Keratinocyte (primary cell): ENCODE data around the gene DUSP7.

Source experiments
- CTCF ChIP-seq, 3 experiments: IDR thresholded peaks in 1 of 3; conservative IDR thresholded peaks in 1 of 3; optimal IDR thresholded peaks in 1 of 3; 2 replicates in 2 of 3; 3 replicates in 1 of 3; pipeline versions ENCODE3 to v1.5.1; 2011; ENCODE audit warnings: low read length in 3 of 3, mild to moderate bottlenecking in 3 of 3, moderate library complexity in 2 of 3, control low read depth in 1 of 3, inconsistent platforms in 1 of 3; ENCODE audit not compliant: insufficient read depth in 2 of 3; ENCODE audit errors: extremely low read depth in 1 of 3
- EZH2 ChIP-seq: IDR thresholded peaks from one replicate; pipeline ENCODE4 v1.6.1; 2012; ENCODE audit warnings: inconsistent platforms, mild to moderate bottlenecking, low read length, moderate library complexity

GRCh38 chr3:52018319-52019000, 37.9 kb downstream of the DUSP7 start:
- no peak for TF ChIP-seq CTCF (optimal IDR thresholded peaks at IDR 0.05 in 1 of 3, IDR thresholded peaks at IDR 0.05 in 1 of 3, conservative IDR thresholded peaks at IDR 0.05 in 1 of 3; ENCODE audit: extremely low read depth in 1 of 3, insufficient read depth in 2 of 3, low read length in 3 of 3)
- no peak for TF ChIP-seq EZH2
